Cardiac muscle cell (in vitro differentiated cells and primary cell): ENCODE measurements around the gene RARRES2. TPM values are rescaled to one million over a fixed set of nuclear protein-coding genes. Genes with fewer than 3 reads are reported as not detected.
"Not testable (repeated sequence)": the region's sequence is repeated elsewhere in the genome, so short reads cannot be mapped to it uniquely, and the experiment has no call there.

Experiments used
- DNase-seq, 2 donors: peaks; one replicate each; pipeline versions ENCODE4 v3.0.0 to v3.0.0-alpha.2; 2010 to 2017; ENCODE audit warnings: low read depth in 1 of 2, low spot score in 1 of 2
- H3K27ac ChIP-seq: fragments of 200-600 bp; sonication (generic); 2 replicates; pipeline ENCODE4 v1.5.1; 2016
- H3K27me3 ChIP-seq: fragments of 200-600 bp; sonication (generic); 2 replicates; pipeline ENCODE4 v1.6.0; 2016; ENCODE audit warnings: control low read depth
- H3K36me3 ChIP-seq: fragments of 200-600 bp; sonication (generic); 2 replicates; pipeline ENCODE4 v1.5.1; 2016; ENCODE audit warnings: control low read depth
- H3K4me1 ChIP-seq: fragments of 200-600 bp; sonication (generic); 2 replicates; pipeline ENCODE4 v1.8.1; 2017; ENCODE audit warnings: low read depth, mild to moderate bottlenecking, mixed run types
- H3K4me3 ChIP-seq: fragments of 200-600 bp; sonication (generic); 2 replicates; pipeline ENCODE4 v1.5.1; 2016; ENCODE audit warnings: mild to moderate bottlenecking
- H3K9me3 ChIP-seq: fragments of 200-600 bp; sonication (generic); 2 replicates; pipeline ENCODE4 v1.5.1; 2017; ENCODE audit warnings: low read depth, mild to moderate bottlenecking, control low read depth
- polyA plus RNA-seq: library from polyadenylated mRNA; unstranded; fragments of >200 nt; fragmentation: Nextera tagmentation; extraction: Ambion mirVana; gene quantifications from 2 replicates; pipeline ENCODE4 v1.2.1, GENCODE V29; 2016
- total RNA-seq: library from RNA; depleted of rRNA; stranded (reverse); fragments of >200 nt; gene quantifications from 2 replicates; pipeline ENCODE4 v1.2.3, GENCODE V29; 2016
- TF ChIP-seq, protein P1 (sequence below): IDR thresholded peaks from 2 replicates; pipeline ENCODE4 v1.5.1; 2012; ENCODE audit warnings: low read depth, mild to moderate bottlenecking, low read length

Gene RARRES2
- 4.2 and 5.5 TPM in 2 replicates for total RNA-seq
- polyA plus RNA-seq, result 5.7 and 8.3 TPM in 2 replicates

DNA sequence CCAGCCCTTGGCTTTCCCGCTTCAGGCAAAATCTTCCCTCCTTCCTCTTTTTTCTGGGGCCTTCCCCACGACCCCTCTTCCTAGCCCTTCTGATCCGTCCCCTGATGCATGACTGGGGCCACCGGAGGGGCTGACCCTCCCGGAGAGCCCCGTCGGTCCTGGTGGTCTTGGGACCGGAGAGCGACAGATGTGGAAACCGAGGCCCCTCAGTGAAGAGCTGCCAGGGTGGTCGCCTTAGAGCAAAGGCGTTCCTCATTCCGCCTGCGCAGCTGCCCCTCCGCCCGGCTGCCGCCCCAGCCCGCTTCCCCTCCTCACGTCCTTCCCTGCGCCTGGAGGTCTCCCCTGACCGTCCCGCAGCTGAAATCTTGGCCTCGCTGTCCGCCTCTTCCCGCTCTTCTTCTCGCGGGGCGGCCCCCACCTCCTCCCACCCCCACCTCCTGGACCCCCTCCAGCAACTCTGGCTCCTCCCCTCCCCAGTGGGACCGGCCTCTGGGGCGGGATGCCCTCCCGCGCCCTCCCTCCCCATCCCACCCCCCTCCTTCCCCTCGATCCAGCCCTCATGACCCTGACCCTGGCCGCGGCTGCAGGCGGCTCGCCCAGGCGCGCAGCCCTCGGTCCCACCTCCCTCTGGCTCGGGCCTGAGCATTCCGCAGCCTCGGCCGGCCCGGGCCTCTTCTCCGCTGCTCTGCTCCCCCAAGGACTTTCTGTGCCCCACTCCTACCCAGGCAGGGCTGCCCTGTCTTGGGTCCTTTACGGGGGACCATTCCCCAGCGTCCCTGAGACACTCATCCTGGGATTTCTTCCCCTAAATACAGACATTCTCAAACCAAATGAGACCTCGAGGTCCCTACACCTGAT is at the start of gene RARRES2:
RARRES2 (minus strand) TSS at position 367 of the 858 bp plus-strand sequence. CDS start 1,020 bp downstream, outside the sequence.
- DNase-seq, result peak; percentile 47 to 91
- H3K4me3 ChIP-seq, result peak within 1 kb of the TSS; percentile 0
- TF ChIP-seq, protein P1, sequence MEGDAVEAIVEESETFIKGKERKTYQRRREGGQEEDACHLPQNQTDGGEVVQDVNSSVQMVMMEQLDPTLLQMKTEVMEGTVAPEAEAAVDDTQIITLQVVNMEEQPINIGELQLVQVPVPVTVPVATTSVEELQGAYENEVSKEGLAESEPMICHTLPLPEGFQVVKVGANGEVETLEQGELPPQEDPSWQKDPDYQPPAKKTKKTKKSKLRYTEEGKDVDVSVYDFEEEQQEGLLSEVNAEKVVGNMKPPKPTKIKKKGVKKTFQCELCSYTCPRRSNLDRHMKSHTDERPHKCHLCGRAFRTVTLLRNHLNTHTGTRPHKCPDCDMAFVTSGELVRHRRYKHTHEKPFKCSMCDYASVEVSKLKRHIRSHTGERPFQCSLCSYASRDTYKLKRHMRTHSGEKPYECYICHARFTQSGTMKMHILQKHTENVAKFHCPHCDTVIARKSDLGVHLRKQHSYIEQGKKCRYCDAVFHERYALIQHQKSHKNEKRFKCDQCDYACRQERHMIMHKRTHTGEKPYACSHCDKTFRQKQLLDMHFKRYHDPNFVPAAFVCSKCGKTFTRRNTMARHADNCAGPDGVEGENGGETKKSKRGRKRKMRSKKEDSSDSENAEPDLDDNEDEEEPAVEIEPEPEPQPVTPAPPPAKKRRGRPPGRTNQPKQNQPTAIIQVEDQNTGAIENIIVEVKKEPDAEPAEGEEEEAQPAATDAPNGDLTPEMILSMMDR, result no peak
- H3K27ac ChIP-seq, result no peak within 1 kb of the TSS
- peaks cover 42% of the 10 kb centered on the region for H3K27me3 ChIP-seq
- H3K36me3 ChIP-seq, result no peaks in the 10 kb centered on the region
- H3K9me3 ChIP-seq, result no peaks in the 10 kb centered on the region
- H3K4me1 ChIP-seq, result peaks cover 4% of the 10 kb centered on the region

DNA sequence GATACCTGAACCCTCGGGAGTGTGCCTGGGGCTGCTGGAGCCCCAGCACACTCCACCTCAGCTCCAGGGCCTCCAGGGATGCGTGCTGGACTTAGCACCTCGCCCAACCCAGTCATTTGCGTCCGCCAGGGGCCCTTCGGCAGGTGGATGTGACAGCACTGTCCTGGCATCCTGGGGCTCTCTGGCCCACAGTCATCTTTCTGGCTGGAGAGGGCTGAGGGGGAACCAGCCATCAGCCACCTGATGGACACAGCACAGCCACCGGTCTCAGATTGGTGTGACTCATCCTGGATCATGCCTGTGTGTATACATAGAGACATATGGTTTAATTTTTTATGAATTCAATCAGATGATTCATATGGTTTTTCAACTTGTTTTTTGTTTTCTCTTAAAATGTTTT is 48.8 kb upstream of the RARRES2 start:
- Histone ChIP-seq H3K27me3 (no peaks in the 10 kb centered on the region), H3K4me3 (no peak overlapping the region), H3K9me3 (no peaks in the 10 kb centered on the region), H3K36me3 (peaks cover 3% of the 10 kb centered on the region), H3K27ac (no peak overlapping the region), H3K4me1 (peaks cover 9% of the 10 kb centered on the region)
- TF ChIP-seq, protein P1, result no peak
- no peak for DNase-seq

DNA sequence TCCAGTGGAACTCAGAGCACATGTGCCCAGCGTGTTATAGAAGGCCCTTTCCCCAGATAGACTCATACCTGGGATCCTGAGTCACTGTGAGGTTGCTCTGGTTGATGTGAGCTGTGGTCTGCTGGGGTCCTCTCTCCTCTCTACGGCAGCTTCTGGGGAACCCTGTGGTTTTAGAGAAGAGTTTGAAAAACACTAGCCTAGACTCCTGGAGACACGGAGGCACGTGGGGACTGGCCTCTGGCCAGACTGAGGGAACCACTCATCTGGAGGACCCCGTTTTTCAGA is 48.0 kb upstream of the RARRES2 start:
- TF ChIP-seq, protein P1, result no peak
- Histone ChIP-seq H3K4me1 (peaks cover 14% of the 10 kb centered on the region), H3K36me3 (peaks cover 3% of the 10 kb centered on the region), H3K9me3 (no peaks in the 10 kb centered on the region), H3K4me3 (no peak overlapping the region), H3K27ac (no peak overlapping the region), H3K27me3 (no peaks in the 10 kb centered on the region)
- DNase-seq, result no peak

DNA sequence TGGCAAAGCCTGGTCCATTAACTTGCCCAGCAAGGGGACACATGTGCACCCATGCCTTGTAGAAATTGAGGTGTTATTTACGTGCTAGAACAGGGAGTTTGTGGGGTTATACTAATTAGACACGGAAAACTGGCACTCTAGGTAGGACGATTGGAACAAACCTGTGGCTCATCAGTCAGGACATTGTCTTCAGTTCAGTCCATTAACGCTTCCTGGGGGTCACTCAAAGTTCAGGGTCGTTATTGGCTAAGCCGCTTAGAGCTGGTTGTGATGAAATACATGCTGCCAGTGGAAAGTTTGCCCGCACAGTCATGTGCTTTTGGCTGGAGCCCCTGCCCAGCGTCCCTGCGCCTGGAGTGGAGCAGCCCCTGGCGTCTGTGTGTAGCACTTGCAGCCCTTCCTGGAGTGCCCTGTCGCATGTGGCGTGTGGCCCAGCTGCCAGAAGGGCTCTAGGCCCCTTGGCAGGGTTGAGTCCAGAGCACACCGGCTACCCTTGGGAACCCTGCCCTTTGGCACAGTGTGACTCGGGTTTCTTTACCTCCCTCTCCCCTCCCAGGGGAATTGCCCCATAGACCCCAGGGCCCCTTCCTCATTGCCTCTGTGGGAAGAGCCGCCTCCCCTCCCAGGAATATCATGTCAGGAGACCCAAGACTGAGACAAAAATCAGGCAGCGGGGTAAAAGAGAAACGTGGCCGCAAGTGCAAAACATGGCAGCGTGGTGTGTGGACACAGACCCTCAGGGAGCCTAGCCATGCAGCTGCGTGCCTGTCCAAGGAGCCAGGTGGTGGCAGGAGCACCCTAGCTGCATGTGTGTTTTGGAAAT is 47.5 kb upstream of the RARRES2 start:
- H3K27me3 ChIP-seq, result no peaks in the 10 kb centered on the region
- TF ChIP-seq, protein P1, result peak; percentile 51
- DNase-seq, result peak; percentile 43 to 70
- no peak overlapping the region for H3K4me3 ChIP-seq
- H3K4me1 ChIP-seq, result peaks cover 16% of the 10 kb centered on the region
- peak overlapping the region; percentile 28 for H3K27ac ChIP-seq
- no peaks in the 10 kb centered on the region for H3K9me3 ChIP-seq
- peaks cover 3% of the 10 kb centered on the region for H3K36me3 ChIP-seq

DNA sequence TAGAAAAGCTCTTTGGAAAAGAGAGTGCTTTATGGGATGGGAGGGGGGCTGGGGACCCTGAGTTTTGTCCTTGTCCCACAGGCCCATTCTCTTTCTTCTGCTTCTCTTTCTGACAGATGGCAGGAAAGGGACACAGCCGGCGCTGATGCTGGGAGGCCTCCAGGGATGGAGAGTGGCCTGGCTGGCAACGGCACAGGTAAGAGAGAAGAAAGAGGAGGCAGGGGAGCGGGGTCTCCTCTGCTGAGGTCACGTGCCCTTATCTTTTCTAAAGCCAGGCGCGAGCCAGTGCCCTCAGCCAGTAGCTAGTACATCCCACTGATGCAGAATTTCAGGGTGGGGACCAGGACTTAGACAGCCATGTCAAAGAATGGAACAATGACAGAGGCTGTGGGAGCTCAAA is 46.9 kb upstream of the RARRES2 start:
- TF ChIP-seq, protein P1, result no peak
- Histone ChIP-seq H3K36me3 (peaks cover 3% of the 10 kb centered on the region), H3K4me1 (peaks cover 20% of the 10 kb centered on the region), H3K4me3 (no peak overlapping the region), H3K27me3 (no peaks in the 10 kb centered on the region), H3K9me3 (no peaks in the 10 kb centered on the region), H3K27ac (no peak overlapping the region)
- no peak for DNase-seq

DNA sequence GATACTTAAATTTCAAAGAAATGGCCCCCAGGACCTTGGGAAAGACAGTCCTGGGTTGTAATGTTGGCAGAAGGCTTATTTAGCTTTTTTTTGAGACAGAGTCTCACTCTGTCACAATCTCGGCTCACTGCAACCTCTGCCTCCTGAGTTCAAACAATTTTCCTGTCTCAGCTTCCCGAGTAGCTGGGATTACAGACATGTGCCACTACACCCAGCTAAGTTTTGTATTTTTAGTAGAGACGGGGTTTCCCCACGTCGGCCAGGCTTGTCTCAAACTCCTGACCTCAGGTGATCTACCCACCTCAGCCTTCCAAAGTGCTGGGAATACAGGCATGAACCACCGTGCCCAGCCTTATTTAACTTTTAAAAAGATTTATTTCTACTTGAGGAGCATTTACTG is 44.5 kb upstream of the RARRES2 start:
- peaks cover 24% of the 10 kb centered on the region for H3K4me1 ChIP-seq
- not testable (repeated sequence) for DNase-seq

More for the DNA sequence above, 44.5 kb upstream of the RARRES2 start:
- H3K4me3 ChIP-seq, H3K36me3 ChIP-seq, H3K27me3 ChIP-seq, H3K9me3 ChIP-seq: not testable (repeated sequence)
- H3K27ac ChIP-seq, result peak overlapping the region; percentile 48
